Astrocyte (in vitro differentiated cells and primary cell): ENCODE data around the gene LCK. TPM values are rescaled to one million over a fixed set of nuclear protein-coding genes. Genes with fewer than 3 reads are reported as not detected.
A peak's percentile ranks its signal among the peaks of the same experiment; 100 is the strongest.

ENCODE experiments used
- DNase-seq: peaks from one replicate; pipeline ENCODE4 v3.0.0-alpha.2; 2010; ENCODE audit warnings: low read depth
- FAIRE-seq: peaks from 2 replicates; lab custom pipeline; 2011; peaks lifted over from hg19 to GRCh38; lab: Jason Lieb, UNC
- H2AFZ ChIP-seq: 2 replicates; pipeline ENCODE4 v1.6.0; 2012; ENCODE audit warnings: low read depth, low read length, inconsistent platforms
- H3K27ac ChIP-seq: 2 replicates; pipeline ENCODE4 v1.5.1; 2011; ENCODE audit warnings: low read depth, low read length, inconsistent platforms
- H3K27me3 ChIP-seq: 2 replicates; pipeline ENCODE4 v1.6.0; 2011; ENCODE audit warnings: low read length, inconsistent platforms; ENCODE audit not compliant: insufficient read depth
- H3K36me3 ChIP-seq: 2 replicates; pipeline ENCODE4 v1.5.1; 2011; ENCODE audit warnings: low read length, inconsistent platforms; ENCODE audit not compliant: insufficient read depth
- H3K4me1 ChIP-seq: 2 replicates; pipeline ENCODE4 v1.5.1; 2011; ENCODE audit warnings: low read length, inconsistent platforms; ENCODE audit not compliant: insufficient read depth
- H3K4me2 ChIP-seq: 2 replicates; pipeline ENCODE4 v1.6.0; 2012; ENCODE audit warnings: low read length, inconsistent platforms
- H3K4me3 ChIP-seq: 2 replicates; pipeline ENCODE4 v1.5.1; 2011; ENCODE audit warnings: low read depth, mild to moderate bottlenecking, low read length, inconsistent platforms; ENCODE audit not compliant: insufficient read depth
- H3K79me2 ChIP-seq: 2 replicates; pipeline ENCODE4 v1.6.0; 2012; ENCODE audit warnings: mild to moderate bottlenecking, low read length, inconsistent platforms; ENCODE audit not compliant: insufficient read depth
- H3K9ac ChIP-seq: 2 replicates; pipeline ENCODE4 v1.6.0; 2012; ENCODE audit warnings: mild to moderate bottlenecking, low read length, inconsistent platforms
- H3K9me3 ChIP-seq: 2 replicates; pipeline ENCODE4 v1.5.1; 2012; ENCODE audit warnings: low read depth, mild to moderate bottlenecking, low read length, inconsistent platforms; ENCODE audit not compliant: insufficient read depth
- H4K20me1 ChIP-seq: 2 replicates; pipeline ENCODE4 v1.6.0; 2012; ENCODE audit warnings: low read length, inconsistent platforms; ENCODE audit not compliant: insufficient read depth
- H3K27ac Mint-ChIP-seq: one replicate; pipeline ENCODE4 v1.8.0; 2021; ENCODE audit warnings: mild to moderate bottlenecking, mixed read lengths; ENCODE audit not compliant: unreplicated experiment
- H3K27me3 Mint-ChIP-seq: one replicate; pipeline ENCODE4 v1.8.0; 2021; ENCODE audit warnings: low read depth, mixed read lengths; ENCODE audit not compliant: unreplicated experiment
- H3K36me3 Mint-ChIP-seq: one replicate; pipeline ENCODE4 v1.8.0; 2021; ENCODE audit warnings: low read depth, mixed read lengths; ENCODE audit not compliant: unreplicated experiment
- H3K4me1 Mint-ChIP-seq: one replicate; pipeline ENCODE4 v1.8.0; 2021; ENCODE audit warnings: low read depth, mixed read lengths; ENCODE audit not compliant: unreplicated experiment
- H3K4me3 Mint-ChIP-seq: one replicate; pipeline ENCODE4 v1.8.0; 2021; ENCODE audit warnings: mild to moderate bottlenecking, moderate library complexity, mixed read lengths; ENCODE audit not compliant: unreplicated experiment
- H3K9me3 Mint-ChIP-seq: one replicate; pipeline ENCODE4 v1.8.0; 2021; ENCODE audit warnings: mild to moderate bottlenecking, mixed read lengths; ENCODE audit not compliant: unreplicated experiment
- CTCF ChIP-seq: IDR thresholded peaks from 2 replicates; pipeline ENCODE4 v1.5.1; 2011; ENCODE audit warnings: low read depth, mild to moderate bottlenecking, inconsistent platforms, low read length, moderate library complexity; ENCODE audit not compliant: insufficient read depth
- EZH2 ChIP-seq: IDR thresholded peaks from 2 replicates; pipeline ENCODE4 v1.6.1; 2012; ENCODE audit warnings: mild to moderate bottlenecking, low read length, inconsistent platforms; ENCODE audit not compliant: insufficient read depth
- total RNA-seq: library from RNA; stranded (reverse); gene quantifications from 2 replicates; pipeline ENCODE4 v1.2.1, GENCODE V29; 2021

Gene LCK
- total RNA-seq, 1 donor from 2014 or later: 0.30 TPM

- Histone ChIP-seq H3K27ac (no peak overlapping the region), H3K4me1 (peaks cover 12% of the 10 kb centered on the region), H3K4me3 (no peak overlapping the region), H4K20me1 (peaks cover 68% of the 10 kb centered on the region), H3K36me3 (peaks cover 43% of the 10 kb centered on the region), H3K9me3 (no peaks in the 10 kb centered on the region), H3K79me2 (peaks cover 36% of the 10 kb centered on the region), H2AFZ (no peak overlapping the region), H3K27me3 (no peaks in the 10 kb centered on the region), H3K4me2 (no peak overlapping the region), H3K9ac (no peak overlapping the region)
- H3K9me3 Mint-ChIP-seq: peaks cover 1% of the 10 kb centered on the region
- peaks cover 31% of the 10 kb centered on the region for H3K36me3 Mint-ChIP-seq
- no peaks in the 10 kb centered on the region for H3K27me3 Mint-ChIP-seq
- FAIRE-seq (no peak), DNase-seq (no peak)
- TF ChIP-seq CTCF: no peak
- no peak for TF ChIP-seq EZH2
- H3K4me3 Mint-ChIP-seq: peak overlapping the region; percentile 37
- H3K27ac Mint-ChIP-seq: no peak overlapping the region
- H3K4me1 Mint-ChIP-seq: peaks cover 18% of the 10 kb centered on the region
Observed at GRCh38 chr1:32331549-32331948, 80.5 kb downstream of the LCK start.

GRCh38 chr1:32332290-32333079, 81.4 kb downstream of the LCK start:
- Mint-ChIP-seq H3K27me3 (no peaks in the 10 kb centered on the region), H3K9me3 (peaks cover 1% of the 10 kb centered on the region), H3K4me3 (no peak overlapping the region), H3K36me3 (peaks cover 31% of the 10 kb centered on the region), H3K4me1 (peaks cover 23% of the 10 kb centered on the region), H3K27ac (no peak overlapping the region)
- H3K36me3 ChIP-seq: peaks cover 41% of the 10 kb centered on the region
- H3K9ac ChIP-seq: no peak overlapping the region
- H3K27ac ChIP-seq: no peak overlapping the region
- no peak overlapping the region for H3K4me3 ChIP-seq
- H3K4me2 ChIP-seq: no peak overlapping the region
- H3K27me3 ChIP-seq: no peaks in the 10 kb centered on the region
- peaks cover 21% of the 10 kb centered on the region for H3K4me1 ChIP-seq
- no peak for TF ChIP-seq CTCF
- TF ChIP-seq EZH2: no peak
- H3K9me3 ChIP-seq: no peaks in the 10 kb centered on the region
- H2AFZ ChIP-seq: no peak overlapping the region
- peaks cover 36% of the 10 kb centered on the region for H3K79me2 ChIP-seq
- H4K20me1 ChIP-seq: peaks cover 72% of the 10 kb centered on the region
- no peak for FAIRE-seq
- no peak for DNase-seq
